Smooth muscle cell (in vitro differentiated cells): ENCODE results near the gene ETS1. TPM values are rescaled to one million over a fixed set of nuclear protein-coding genes. Genes with fewer than 3 reads are reported as not detected.
A peak's percentile ranks its signal among the peaks of the same experiment; 100 is the strongest.

ENCODE experiments used
- DNase-seq: peaks from one replicate; lab custom pipeline; 2025; ENCODE audit not compliant: unreplicated experiment; lab: John Stamatoyannopoulos, UW
- H2AFZ ChIP-seq: fragments of 200-600 bp; sonication (generic); 2 replicates; pipeline ENCODE4 v1.6.0; 2016; ENCODE audit warnings: antibody characterized with exemption, low read depth, mild to moderate bottlenecking
- H3F3A ChIP-seq: fragments of 200-600 bp; sonication (generic); 2 replicates; pipeline ENCODE4 v1.6.0; 2017; ENCODE audit warnings: antibody characterized with exemption, low read depth
- H3K27ac ChIP-seq: fragments of 200-600 bp; sonication (generic); 2 replicates; pipeline ENCODE4 v1.5.1; 2016; ENCODE audit warnings: low read depth, mild to moderate bottlenecking
- H3K27me3 ChIP-seq: fragments of 200-600 bp; sonication (generic); 2 replicates; pipeline ENCODE4 v1.6.1; 2016; ENCODE audit warnings: low read depth, mild to moderate bottlenecking
- H3K36me3 ChIP-seq: fragments of 200-600 bp; sonication (generic); 2 replicates; pipeline ENCODE4 v1.5.1; 2016; ENCODE audit warnings: low read depth
- H3K4me1 ChIP-seq: fragments of 200-600 bp; sonication (generic); 2 replicates; pipeline ENCODE4 v1.5.1; 2016; ENCODE audit warnings: low read depth
- H3K4me2 ChIP-seq: fragments of 200-600 bp; sonication (generic); 2 replicates; pipeline ENCODE4 v1.6.0; 2016; ENCODE audit warnings: mild to moderate bottlenecking
- H3K4me3 ChIP-seq: fragments of 200-600 bp; sonication (generic); 2 replicates; pipeline ENCODE4 v1.5.1; 2016; ENCODE audit warnings: mild to moderate bottlenecking
- H3K79me2 ChIP-seq: fragments of 200-600 bp; sonication (generic); 2 replicates; pipeline ENCODE4 v1.6.0; 2016; ENCODE audit warnings: low read depth, mild to moderate bottlenecking
- H3K9ac ChIP-seq: fragments of 200-600 bp; sonication (generic); 2 replicates; pipeline ENCODE4 v1.6.0; 2016; ENCODE audit warnings: low read depth
- H3K9me3 ChIP-seq: fragments of 200-600 bp; sonication (generic); replicated peaks from 2 replicates; pipeline ENCODE4 v1.5.1; 2016; ENCODE audit warnings: low read depth
- H4K20me1 ChIP-seq: fragments of 200-600 bp; sonication (generic); 2 replicates; pipeline ENCODE4 v1.6.0; 2016; ENCODE audit warnings: low read depth
- CTCF ChIP-seq: fragments of 200-600 bp; sonication (generic); IDR thresholded peaks from 2 replicates; pipeline ENCODE4 v1.5.1; 2017; ENCODE audit warnings: borderline replicate concordance, mild to moderate bottlenecking, antibody characterized with exemption; ENCODE audit not compliant: insufficient read depth, poor library complexity, severe bottlenecking
- WGBS: methylation state at CpG from one replicate; pipeline ENCODE4 v1.1.7; 2016; ENCODE audit warnings: low lambda C conversion rate; 5-methylcytosine and 5-hydroxymethylcytosine counted together
- polyA plus RNA-seq: library from polyadenylated mRNA; unstranded; fragments of >200 nt; fragmentation: Nextera tagmentation; extraction: Ambion mirVana; gene quantifications from 2 replicates; pipeline ENCODE4 v1.2.1, GENCODE V29; 2016
- total RNA-seq: library from RNA; depleted of rRNA; stranded (reverse); fragments of >200 nt; gene quantifications from 2 replicates; pipeline ENCODE4 v1.2.3, GENCODE V29; 2014

The ETS1 gene
- total and polyA plus RNA-seq, 2 experiments from 2014 or later: 4.1 to 22.8 TPM

DNA sequence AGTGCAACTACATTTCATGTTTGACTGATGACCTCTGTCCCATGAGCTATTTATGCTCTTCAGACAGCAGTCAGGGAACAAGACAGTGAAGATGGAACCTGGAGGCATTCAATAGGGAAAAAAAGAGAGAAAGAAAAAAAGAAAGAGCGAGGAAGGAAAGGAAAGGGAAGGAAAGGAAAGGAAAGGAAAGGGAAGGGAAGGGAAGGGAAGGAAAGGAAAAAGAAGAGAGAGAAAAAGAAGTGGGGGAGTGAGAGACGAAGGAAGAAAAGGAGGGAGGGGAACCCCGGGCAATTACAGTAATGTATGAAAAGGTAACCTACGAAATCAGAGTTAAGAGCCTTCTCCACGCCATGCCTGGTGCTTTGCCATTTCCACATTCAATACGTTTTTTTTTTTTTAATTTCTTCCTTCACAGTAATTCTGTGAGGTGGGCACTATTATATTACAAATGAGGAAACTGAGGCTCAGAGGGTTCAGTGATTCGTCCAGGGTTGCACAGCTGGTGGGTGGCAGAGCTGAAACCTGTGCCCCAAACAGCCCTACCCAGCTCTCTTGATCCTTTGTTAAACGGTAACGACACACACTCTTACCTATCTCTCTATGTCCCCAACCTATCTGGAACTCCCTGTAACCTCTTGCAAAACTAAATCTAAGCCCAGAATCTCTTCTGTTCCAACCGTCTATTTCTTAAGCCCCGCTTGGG, 39.3 kb downstream of the ETS1 start:
- H3K4me1 ChIP-seq: peaks cover 18% of the 10 kb centered on the region
- 60% methylated on average over 11 of the region's 11 CpGs for WGBS
- DNase-seq: no peak
- no peaks in the 10 kb centered on the region for H3K36me3 ChIP-seq
- H3K27me3 ChIP-seq: no peaks in the 10 kb centered on the region
- H3K27ac ChIP-seq: no peak overlapping the region
- no peak for TF ChIP-seq CTCF
- H3K4me2 ChIP-seq: peak overlapping the region; percentile 99
- H3K4me3 ChIP-seq: peak overlapping the region; percentile 63
- peaks cover 17% of the 10 kb centered on the region for H3F3A ChIP-seq
- H3K9me3 ChIP-seq: no peaks in the 10 kb centered on the region
- peak overlapping the region; percentile 56 for H3K9ac ChIP-seq
- no peaks in the 10 kb centered on the region for H3K79me2 ChIP-seq
- no peaks in the 10 kb centered on the region for H4K20me1 ChIP-seq
- H2AFZ ChIP-seq: peak overlapping the region; percentile 100

DNA sequence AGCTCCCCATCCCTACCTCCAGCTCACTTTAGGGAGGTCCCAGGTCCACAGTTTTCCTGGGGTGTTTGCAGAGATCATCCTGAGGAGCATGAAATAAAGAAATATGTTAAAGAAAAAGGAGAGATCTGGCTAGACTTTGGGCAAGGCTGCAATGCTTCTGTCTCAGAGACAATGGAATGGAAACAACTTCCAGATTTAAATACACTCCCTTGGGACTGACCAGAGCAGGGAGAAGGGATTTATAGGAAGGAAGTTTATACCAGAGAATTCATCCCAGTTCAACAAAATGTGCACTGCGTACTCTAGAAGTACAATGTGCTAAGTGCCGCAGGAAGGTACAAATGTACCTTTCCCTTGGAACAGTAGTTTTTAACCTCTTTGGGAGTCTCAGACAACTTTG, 40.4 kb downstream of the ETS1 start:
- Histone ChIP-seq H3K27me3 (no peaks in the 10 kb centered on the region), H3K4me3 (no peak overlapping the region), H3K4me1 (peaks cover 18% of the 10 kb centered on the region), H3F3A (peaks cover 17% of the 10 kb centered on the region), H3K36me3 (no peaks in the 10 kb centered on the region), H3K9ac (no peak overlapping the region), H2AFZ (no peak overlapping the region), H3K27ac (no peak overlapping the region), H3K4me2 (no peak overlapping the region), H3K79me2 (no peaks in the 10 kb centered on the region), H3K9me3 (no peaks in the 10 kb centered on the region), H4K20me1 (no peaks in the 10 kb centered on the region)
- no peak for DNase-seq
- WGBS: 82% methylated on average over 2 of the region's 2 CpGs
- no peak for TF ChIP-seq CTCF

- no peak overlapping the region for H3K27ac ChIP-seq
- peaks cover 18% of the 10 kb centered on the region for H3K4me1 ChIP-seq
- no peak overlapping the region for H2AFZ ChIP-seq
- H3F3A ChIP-seq: peaks cover 13% of the 10 kb centered on the region
- H3K4me3 ChIP-seq: no peak overlapping the region
- DNase-seq: no peak
- peak overlapping the region; percentile 42 for H3K4me2 ChIP-seq
- no peaks in the 10 kb centered on the region for H3K79me2 ChIP-seq
- no peaks in the 10 kb centered on the region for H4K20me1 ChIP-seq
- WGBS: 33% methylated on average over 7 of the region's 7 CpGs
- H3K36me3 ChIP-seq: no peaks in the 10 kb centered on the region
- H3K9ac ChIP-seq: no peak overlapping the region
- TF ChIP-seq CTCF: no peak
- no peaks in the 10 kb centered on the region for H3K9me3 ChIP-seq
- no peaks in the 10 kb centered on the region for H3K27me3 ChIP-seq
These were observed 42.8 kb downstream of the ETS1 start for GRCh38 chr11:128544471-128545051.
